NB4 (cell line): ENCODE data around the gene HMCES.
A peak's percentile ranks its signal among the peaks of the same experiment; 100 is the strongest.
"Not testable (repeated sequence)": the region's sequence is repeated elsewhere in the genome, so short reads cannot be mapped to it uniquely, and the experiment has no call there.

Experiments used
- DNase-seq: peaks from one replicate; pipeline ENCODE4 v3.0.0; 2010; ENCODE audit warnings: low read depth
- H3K4me3 ChIP-seq: one replicate; pipeline ENCODE4 v1.5.1; 2011; ENCODE audit warnings: mild to moderate bottlenecking, low read depth, low read length, moderate library complexity
- MYC ChIP-seq: IDR thresholded peaks from 2 replicates; pipeline ENCODE4 v1.6.1; 2011; ENCODE audit warnings: low read depth, low read length
- POLR2A ChIP-seq: IDR thresholded peaks from 2 replicates; pipeline ENCODE4 v1.6.1; 2011; ENCODE audit warnings: mild to moderate bottlenecking; ENCODE audit not compliant: insufficient read length; ENCODE audit errors: extremely low read depth
- TF ChIP-seq, protein P1 (sequence below): IDR thresholded peaks from 2 replicates; pipeline ENCODE4 v1.6.1; 2011; ENCODE audit warnings: low read depth, low read length
- TF ChIP-seq, protein P2 (sequence below): IDR thresholded peaks from one replicate; pipeline ENCODE4 v1.5.1; 2012; ENCODE audit warnings: low read depth, low read length

Gene HMCES

DNA sequence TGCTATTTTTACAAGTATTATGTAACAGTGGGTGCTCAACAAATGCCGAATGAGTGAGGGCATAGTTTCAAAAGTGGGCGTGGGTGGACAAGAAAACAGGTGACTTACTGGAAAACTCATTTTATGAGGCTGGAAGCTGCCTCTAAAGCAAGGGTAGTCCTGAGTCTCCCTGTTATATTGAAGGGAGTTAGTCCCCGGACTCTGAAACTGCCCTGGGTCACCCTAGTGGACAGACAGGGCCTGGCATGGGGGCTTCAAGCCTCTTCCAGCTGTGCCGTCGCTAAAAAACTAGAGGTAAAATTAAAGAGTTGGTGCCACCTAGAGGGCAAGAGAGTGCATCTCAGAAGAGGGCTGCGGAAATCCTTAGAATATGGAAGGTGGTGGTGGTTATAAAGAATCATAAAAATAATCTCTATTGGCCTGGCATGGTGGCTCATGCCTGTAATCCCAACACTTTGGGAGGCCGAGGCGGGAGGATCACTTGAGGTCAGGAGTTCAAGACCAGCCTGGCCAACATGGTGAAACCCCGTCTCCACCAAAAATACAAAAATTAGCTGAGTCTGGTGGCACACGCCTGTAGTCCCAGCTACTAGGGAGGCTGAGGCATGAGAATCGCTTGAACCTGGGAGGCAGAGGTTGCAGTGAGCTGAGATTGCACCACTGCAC lies 32.9 kb upstream of the HMCES start:
- DNase-seq, result peak; percentile 89
- not testable (repeated sequence) for H3K4me3 ChIP-seq
- TF ChIP-seq, protein P1, sequence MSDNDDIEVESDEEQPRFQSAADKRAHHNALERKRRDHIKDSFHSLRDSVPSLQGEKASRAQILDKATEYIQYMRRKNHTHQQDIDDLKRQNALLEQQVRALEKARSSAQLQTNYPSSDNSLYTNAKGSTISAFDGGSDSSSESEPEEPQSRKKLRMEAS, result peak; percentile 30; the same call in 1 of the 2 replicates
- TF ChIP-seq, protein P2, sequence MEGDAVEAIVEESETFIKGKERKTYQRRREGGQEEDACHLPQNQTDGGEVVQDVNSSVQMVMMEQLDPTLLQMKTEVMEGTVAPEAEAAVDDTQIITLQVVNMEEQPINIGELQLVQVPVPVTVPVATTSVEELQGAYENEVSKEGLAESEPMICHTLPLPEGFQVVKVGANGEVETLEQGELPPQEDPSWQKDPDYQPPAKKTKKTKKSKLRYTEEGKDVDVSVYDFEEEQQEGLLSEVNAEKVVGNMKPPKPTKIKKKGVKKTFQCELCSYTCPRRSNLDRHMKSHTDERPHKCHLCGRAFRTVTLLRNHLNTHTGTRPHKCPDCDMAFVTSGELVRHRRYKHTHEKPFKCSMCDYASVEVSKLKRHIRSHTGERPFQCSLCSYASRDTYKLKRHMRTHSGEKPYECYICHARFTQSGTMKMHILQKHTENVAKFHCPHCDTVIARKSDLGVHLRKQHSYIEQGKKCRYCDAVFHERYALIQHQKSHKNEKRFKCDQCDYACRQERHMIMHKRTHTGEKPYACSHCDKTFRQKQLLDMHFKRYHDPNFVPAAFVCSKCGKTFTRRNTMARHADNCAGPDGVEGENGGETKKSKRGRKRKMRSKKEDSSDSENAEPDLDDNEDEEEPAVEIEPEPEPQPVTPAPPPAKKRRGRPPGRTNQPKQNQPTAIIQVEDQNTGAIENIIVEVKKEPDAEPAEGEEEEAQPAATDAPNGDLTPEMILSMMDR, result peak; percentile 83

DNA sequence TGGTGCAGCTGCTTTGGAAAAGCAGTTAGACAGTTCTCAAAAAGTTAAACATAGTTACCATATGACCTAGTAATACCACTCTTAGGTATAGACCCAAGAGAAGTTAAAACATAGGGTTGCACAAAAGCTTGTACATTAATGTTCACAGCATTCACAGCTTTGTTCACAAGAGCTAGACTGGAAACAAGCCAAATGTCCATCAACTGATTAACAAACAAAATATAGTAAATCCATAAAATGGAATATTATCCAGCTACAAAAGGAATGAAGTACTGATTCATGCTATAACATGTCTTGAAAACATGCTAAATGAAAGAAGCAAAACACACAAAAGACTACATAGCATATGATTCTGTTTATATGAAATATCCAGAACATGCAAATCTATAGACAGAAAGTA lies 32.0 kb upstream of the HMCES start:
- no peak overlapping the region for H3K4me3 ChIP-seq
- DNase-seq, result no peak
- TF ChIP-seq MYC (no peak), POLR2A (no peak)
- TF ChIP-seq, protein P1, result no peak
- TF ChIP-seq, protein P2, result no peak

DNA sequence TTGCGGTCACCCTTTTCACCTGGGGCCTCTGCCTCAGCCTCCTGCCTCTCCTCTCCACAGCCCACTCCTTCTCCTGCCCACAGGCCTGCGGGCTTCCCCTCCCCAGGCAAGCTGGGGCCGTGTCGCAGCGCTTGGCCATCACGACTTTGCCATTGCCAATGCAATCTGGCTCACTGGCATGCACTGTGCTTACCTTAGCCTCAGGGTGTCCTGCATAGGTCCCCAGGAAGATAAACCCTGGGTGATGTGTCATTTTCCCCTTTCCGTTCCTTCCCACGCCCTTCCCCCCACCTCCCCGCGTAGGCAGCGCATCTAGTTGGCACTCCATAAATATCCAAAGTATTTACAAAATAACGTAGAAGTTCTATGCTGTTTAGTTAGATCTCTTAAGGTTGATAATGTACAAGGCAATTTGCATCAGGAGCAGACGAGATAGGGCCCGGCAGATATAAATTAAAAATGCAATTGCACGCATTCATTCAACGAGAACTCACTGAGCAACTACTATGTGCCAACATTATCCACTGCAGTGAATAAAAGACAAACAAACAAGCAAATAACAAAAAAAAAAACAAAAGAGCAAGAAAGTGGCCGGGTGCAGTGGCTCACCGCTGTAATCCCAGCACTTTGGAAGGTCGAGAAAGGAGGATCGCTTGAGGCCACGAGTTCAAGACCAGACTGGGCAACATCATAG lies 30.2 kb upstream of the HMCES start:
- peak overlapping the region; percentile 88 for H3K4me3 ChIP-seq
- DNase-seq, result no peak
- TF ChIP-seq MYC (no peak), POLR2A (no peak)
- TF ChIP-seq, protein P2, result no peak
- TF ChIP-seq, protein P1, result no peak

DNA sequence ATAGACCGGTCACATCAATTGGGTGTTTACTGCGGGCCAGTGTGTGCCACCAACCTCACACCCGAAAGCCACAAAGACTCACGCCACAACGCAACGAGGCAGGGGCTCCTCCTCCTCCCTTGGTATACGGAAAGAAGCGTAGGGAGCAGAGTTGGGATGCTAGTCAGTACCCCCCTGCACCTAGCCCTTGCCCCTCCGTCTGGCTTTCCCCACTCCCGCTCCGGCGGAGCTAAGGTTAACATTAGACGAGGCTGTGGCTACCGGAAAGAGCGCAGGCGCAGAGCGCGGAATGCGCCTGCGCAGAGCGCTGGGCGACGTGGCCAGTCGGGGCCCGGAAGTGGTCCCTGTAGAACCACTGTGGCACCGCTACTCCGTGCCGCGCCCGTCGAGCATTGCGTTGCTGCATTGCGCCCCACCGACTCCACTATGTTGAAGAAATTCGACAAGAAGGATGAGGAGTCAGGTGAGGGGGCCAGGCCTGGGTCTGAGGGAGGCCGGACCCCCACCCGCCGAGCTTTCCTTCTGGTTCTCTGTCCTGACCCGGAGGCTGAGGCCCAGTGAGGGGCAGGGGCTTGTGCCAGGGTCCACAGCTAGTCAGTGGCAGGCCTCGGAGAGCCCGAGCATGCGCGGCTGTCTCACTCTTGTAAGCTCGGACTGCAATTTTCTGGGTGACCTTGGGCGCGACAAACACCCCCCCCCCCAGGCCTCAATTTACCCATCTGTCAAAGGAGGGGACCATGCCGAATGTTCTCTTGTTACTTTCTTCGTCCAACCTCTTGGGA lies 29.2 kb upstream of the HMCES start, which contains the start of gene COPG1:
Gene COPG1 (plus strand): TSS at position 323 of the 782 bp plus-strand sequence. CDS start 104 bp downstream, at position 427.
- TF ChIP-seq, protein P1, result no peak; the same call in 1 of the 2 replicates
- TF ChIP-seq MYC (peak; percentile 71), POLR2A (peak; percentile 97)
- TF ChIP-seq, protein P2, result no peak
- peak; percentile 87 for DNase-seq
- H3K4me3 ChIP-seq, result peak within 1 kb of the TSS; percentile 88

DNA sequence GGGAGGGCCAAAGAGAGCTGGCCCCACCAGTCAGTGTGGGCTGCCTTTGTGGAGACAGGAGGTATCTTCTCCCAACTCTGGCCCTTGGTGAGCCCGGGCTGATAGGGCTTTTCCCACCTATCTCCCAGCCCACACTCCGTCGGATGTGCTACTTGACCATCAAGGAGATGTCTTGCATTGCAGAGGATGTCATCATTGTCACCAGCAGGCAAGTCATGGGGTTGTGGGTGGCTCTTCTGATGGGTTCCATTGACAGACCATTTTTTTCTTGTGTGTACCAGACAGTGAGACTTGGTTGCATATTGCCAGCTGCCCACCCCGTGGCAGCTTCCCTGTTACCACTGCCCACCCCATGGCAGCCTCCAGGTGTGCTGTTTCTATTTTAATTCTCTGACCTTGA lies 25.9 kb upstream of the HMCES start:
- TF ChIP-seq, protein P2, result no peak
- TF ChIP-seq POLR2A (no peak), MYC (no peak)
- TF ChIP-seq, protein P1, result no peak
- no peak overlapping the region for H3K4me3 ChIP-seq
- DNase-seq, result no peak
